CD4-positive, alpha-beta T cell (primary cell): ENCODE measurements around the gene POU2F1. TPM values are rescaled to one million over a fixed set of nuclear protein-coding genes. Genes with fewer than 3 reads are reported as not detected.

ENCODE experiments used
- ATAC-seq: fragments of 200-7000 bp; cut with Tn5 transposase; one replicate; pipeline ENCODE4 v1.10.0; 2022; ENCODE audit warnings: mild to moderate bottlenecking; ENCODE audit not compliant: poor library complexity
- CTCF ChIA-PET: fragments of 350-600 bp; sonication (Branson Sonifier 250); formaldehyde crosslinking; loops from one replicate; lab custom pipeline; 2021; ENCODE audit warnings: antibody characterized with exemption, inconsistent platforms; lab: Charles Lee
- POLR2A ChIA-PET: fragments of 350-600 bp; sonication (Branson Sonifier 250); formaldehyde crosslinking; loops from one replicate; lab custom pipeline; 2021; ENCODE audit warnings: antibody characterized with exemption, inconsistent platforms; lab: Charles Lee
- DNase-seq, 14 experiments: peaks; one replicate each; pipeline ENCODE4 v3.0.0-alpha.2; 2013 to 2020; ENCODE audit warnings: mixed read lengths in 2 of 14
- H3K27ac ChIP-seq, 2 donors: one replicate each; pipeline versions ENCODE4 v1.5.1 to v1.7.0; 2013; ENCODE audit warnings: low read length in 2 of 2, low read depth in 1 of 2, mild to moderate bottlenecking in 1 of 2
- H3K27me3 ChIP-seq, 2 experiments: 1 replicate in 1 of 2; 2 replicates in 1 of 2; pipeline versions ENCODE4 v1.6.1 to v1.7.0; 2013; ENCODE audit warnings: low read length in 2 of 2, control low read depth in 1 of 2, mild to moderate bottlenecking in 1 of 2, moderate library complexity in 1 of 2; ENCODE audit not compliant: insufficient read depth in 2 of 2, control insufficient read depth in 1 of 2
- H3K36me3 ChIP-seq: one replicate; pipeline ENCODE4 v1.6.1; 2013; ENCODE audit warnings: low read length, control low read depth; ENCODE audit not compliant: insufficient read depth
- H3K4me1 ChIP-seq: one replicate; pipeline ENCODE4 v1.6.1; 2013; ENCODE audit warnings: low read length, control low read depth; ENCODE audit not compliant: insufficient read depth
- H3K4me3 ChIP-seq: one replicate; pipeline ENCODE4 v1.5.1; 2013; ENCODE audit warnings: mild to moderate bottlenecking, low read length, moderate library complexity
- H3K9me3 ChIP-seq, 2 experiments: 1 replicate in 1 of 2; 2 replicates in 1 of 2; pipeline versions ENCODE4 v1.6.1 to v1.7.0; 2013; ENCODE audit warnings: low read length in 2 of 2, mild to moderate bottlenecking in 2 of 2, control low read depth in 1 of 2, moderate library complexity in 1 of 2; ENCODE audit not compliant: control insufficient read depth in 1 of 2, insufficient read depth in 1 of 2
- H3K27ac Mint-ChIP-seq: one replicate; pipeline ENCODE4 v1.8.0; 2020; ENCODE audit warnings: mixed read lengths
- H3K27me3 Mint-ChIP-seq: one replicate; pipeline ENCODE4 v1.8.0; 2021; ENCODE audit warnings: mixed read lengths
- H3K36me3 Mint-ChIP-seq: one replicate; pipeline ENCODE4 v1.8.0; 2021; ENCODE audit warnings: low read depth, mixed read lengths
- H3K4me1 Mint-ChIP-seq: one replicate; pipeline ENCODE4 v1.8.0; 2021; ENCODE audit warnings: low read depth, mixed read lengths
- H3K4me3 Mint-ChIP-seq: one replicate; pipeline ENCODE4 v1.8.0; 2020; ENCODE audit warnings: mild to moderate bottlenecking, mixed read lengths
- H3K9me3 Mint-ChIP-seq: one replicate; pipeline ENCODE4 v1.8.0; 2020; ENCODE audit warnings: mixed read lengths
- intact Hi-C, 2 experiments: fragments of 100-400 bp; cut with DNase I in 1 of 2; cut with micrococcal nuclease in 1 of 2; formaldehyde crosslinking; loops; one replicate each; pipeline versions ENCODE4 v1.15.1 to v1.9.0; 2023 to 2025; cut with DNase I, micrococcal nuclease
- polyA plus RNA-seq, 2 donors: library from polyadenylated mRNA; unstranded; fragments of 120-200 nt; gene quantifications; one replicate each; pipeline ENCODE4 v1.2.1, GENCODE V29; 2013
- total RNA-seq, 174 experiments: library from RNA in 2 of 174; stranded (reverse) in 2 of 174; gene quantifications; one replicate each; pipeline ENCODE4 v1.2.3 and lab custom pipeline; 2021 to 2026
- TF ChIP-seq, protein P1 (sequence below): fragments of 200-600 bp; IDR thresholded peaks from one replicate; pipeline ENCODE4 v1.8.0; 2022; ENCODE audit warnings: antibody characterized with exemption, mild to moderate bottlenecking

Gene POU2F1
- total RNA-seq (10 to 100 TPM; 27.0 to 28.6 TPM), total RNA-seq (lab: John Stamatoyannopoulos, UW) (12.5 to 90.4 (median 38.7) reads per million in 172 experiments)
- 6.1 TPM for polyA plus RNA-seq (2013, experiment 1 of 2)
- polyA plus RNA-seq (2013, experiment 2 of 2) = 6.5 TPM

DNA sequence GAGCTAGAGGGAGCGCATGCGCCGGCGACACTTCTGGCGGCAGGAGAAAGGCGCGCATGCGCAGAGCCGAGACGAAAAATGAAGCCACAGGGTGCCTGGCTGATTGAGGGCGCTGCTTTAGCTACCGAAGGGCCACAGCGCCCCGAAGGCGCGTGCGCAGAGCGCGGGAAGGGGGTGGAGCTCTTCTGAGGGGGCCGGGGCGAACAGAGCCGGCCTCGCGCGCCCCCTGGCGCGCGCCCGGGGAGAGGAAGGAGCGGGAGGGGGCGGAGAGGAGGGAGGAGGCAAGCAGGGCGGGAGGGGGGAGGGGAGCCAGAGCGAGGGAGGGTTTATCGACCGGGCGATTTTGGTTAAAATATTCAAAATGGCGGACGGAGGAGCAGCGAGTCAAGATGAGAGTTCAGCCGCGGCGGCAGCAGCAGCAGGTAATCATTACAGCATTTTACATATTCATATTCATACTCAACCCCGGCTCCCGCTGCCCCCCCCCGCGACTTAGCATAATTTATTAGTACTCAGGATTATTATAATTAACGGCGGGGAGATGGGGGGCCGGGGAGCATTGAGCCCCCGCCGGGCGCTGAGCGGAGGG lies at the start of gene POU2F1:
Gene POU2F1 (plus strand): TSS at position 350 of the 589 bp plus-strand sequence. CDS start 12 bp downstream, at position 362.
- TF ChIP-seq, protein P1, sequence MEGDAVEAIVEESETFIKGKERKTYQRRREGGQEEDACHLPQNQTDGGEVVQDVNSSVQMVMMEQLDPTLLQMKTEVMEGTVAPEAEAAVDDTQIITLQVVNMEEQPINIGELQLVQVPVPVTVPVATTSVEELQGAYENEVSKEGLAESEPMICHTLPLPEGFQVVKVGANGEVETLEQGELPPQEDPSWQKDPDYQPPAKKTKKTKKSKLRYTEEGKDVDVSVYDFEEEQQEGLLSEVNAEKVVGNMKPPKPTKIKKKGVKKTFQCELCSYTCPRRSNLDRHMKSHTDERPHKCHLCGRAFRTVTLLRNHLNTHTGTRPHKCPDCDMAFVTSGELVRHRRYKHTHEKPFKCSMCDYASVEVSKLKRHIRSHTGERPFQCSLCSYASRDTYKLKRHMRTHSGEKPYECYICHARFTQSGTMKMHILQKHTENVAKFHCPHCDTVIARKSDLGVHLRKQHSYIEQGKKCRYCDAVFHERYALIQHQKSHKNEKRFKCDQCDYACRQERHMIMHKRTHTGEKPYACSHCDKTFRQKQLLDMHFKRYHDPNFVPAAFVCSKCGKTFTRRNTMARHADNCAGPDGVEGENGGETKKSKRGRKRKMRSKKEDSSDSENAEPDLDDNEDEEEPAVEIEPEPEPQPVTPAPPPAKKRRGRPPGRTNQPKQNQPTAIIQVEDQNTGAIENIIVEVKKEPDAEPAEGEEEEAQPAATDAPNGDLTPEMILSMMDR = peak; percentile 53
- intact Hi-C loops = loop anchor here (2.0 to 10.0 kb wide), 7 partner anchors 126 to 717 kb away; partner anchors contain the start of genes DCAF6 (in 2 of the 2), MPC2 (in 2 of the 2), CREG1 (in 1 of the 2) and GPA33 (in 1 of the 2)
- Histone ChIP-seq H3K36me3 (no peaks in the 10 kb centered on the region), H3K4me1 (peaks cover 16% of the 10 kb centered on the region), H3K9me3 (peaks cover 0 to 3% of the 10 kb centered on the region in 2 experiments), H3K4me3 (peak within 1 kb of the TSS; percentile 94), H3K27ac (peak within 1 kb of the TSS; percentile 87 to 98), H3K27me3 (no peaks in the 10 kb centered on the region)
- ATAC-seq = peak; percentile 80
- H3K9me3 Mint-ChIP-seq = no peaks in the 10 kb centered on the region
- H3K27ac Mint-ChIP-seq = peak within 1 kb of the TSS; percentile 94
- no peaks in the 10 kb centered on the region for H3K27me3 Mint-ChIP-seq
- H3K4me1 Mint-ChIP-seq = peaks cover 40% of the 10 kb centered on the region
- ChIA-PET POLR2A (interaction anchor here (0.7 to 5.0 kb wide), 42 partner anchors 10 to 715 kb away, joined by 3 to 90 read pairs (median 4); partner anchors contain the start of genes CD247, CREG1, GPA33 and POGK), CTCF (interaction anchor here (0.6 to 2.6 kb wide), 28 partner anchors 9 to 716 kb away, joined by 3 to 20 read pairs (median 4); partner anchors contain the start of genes CD247, DCAF6 and MPC2)
- DNase-seq = peak; percentile 98 to 100 (median 99)
- H3K36me3 Mint-ChIP-seq = peaks cover 20% of the 10 kb centered on the region
- peak within 1 kb of the TSS; percentile 99 for H3K4me3 Mint-ChIP-seq

DNA sequence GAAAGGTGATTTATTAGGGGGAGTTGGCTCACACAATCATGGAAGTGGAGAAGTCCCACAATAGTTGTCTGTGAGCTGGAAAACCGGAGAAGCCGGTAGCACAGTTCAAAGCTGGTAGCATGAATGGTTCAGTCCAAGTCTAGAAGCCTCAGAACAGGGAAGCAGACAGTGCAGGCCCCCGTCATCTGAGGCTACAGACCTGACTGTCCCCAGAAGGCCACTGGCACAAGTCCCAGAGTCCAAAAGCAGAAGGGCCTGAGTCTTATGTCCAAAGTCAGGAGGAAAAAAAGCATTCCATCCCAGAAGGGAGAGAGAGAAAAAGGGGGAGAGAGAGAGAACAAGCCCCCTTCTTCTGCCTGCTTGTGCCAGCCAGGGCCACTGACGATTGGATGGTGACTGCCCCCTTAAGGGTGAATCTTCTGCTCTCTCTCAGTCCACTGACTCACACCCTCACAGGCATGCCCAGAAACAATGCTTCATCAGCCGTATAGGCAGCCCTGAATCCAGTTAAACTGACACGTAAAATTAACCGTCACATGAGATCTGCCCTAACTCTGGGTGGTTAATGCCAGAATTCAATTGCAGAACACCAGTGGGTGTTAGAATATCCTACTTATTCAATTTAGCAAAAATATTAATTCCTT lies 49.3 kb upstream of the POU2F1 start:
- Mint-ChIP-seq H3K27me3 (peaks cover 38% of the 10 kb centered on the region), H3K36me3 (no peaks in the 10 kb centered on the region), H3K4me3 (no peak overlapping the region), H3K9me3 (peaks cover 5% of the 10 kb centered on the region), H3K4me1 (no peaks in the 10 kb centered on the region), H3K27ac (no peak overlapping the region)
- Histone ChIP-seq H3K27ac (no peak overlapping the region), H3K4me3 (no peak overlapping the region), H3K4me1 (no peaks in the 10 kb centered on the region), H3K36me3 (no peaks in the 10 kb centered on the region), H3K9me3 (no peaks in the 10 kb centered on the region), H3K27me3 (peaks cover 3 to 7% of the 10 kb centered on the region in 2 experiments)
- CTCF ChIA-PET = no interaction called here
- intact Hi-C loops = no loop called here
- DNase-seq = no peak
- TF ChIP-seq, protein P1 = no peak
- POLR2A ChIA-PET = no interaction called here
- no peak for ATAC-seq

- ChIA-PET CTCF (no interaction called here), POLR2A (no interaction called here)
- ATAC-seq (no peak), DNase-seq (no peak)
- H3K36me3 ChIP-seq = no peaks in the 10 kb centered on the region
- no peaks in the 10 kb centered on the region for H3K9me3 Mint-ChIP-seq
- no peak overlapping the region for H3K27ac Mint-ChIP-seq
- peaks cover 3 to 5% of the 10 kb centered on the region in 2 experiments for H3K27me3 ChIP-seq
- no peak overlapping the region for H3K4me3 Mint-ChIP-seq
- no peaks in the 10 kb centered on the region for H3K36me3 Mint-ChIP-seq
- intact Hi-C loops = no loop called here
- TF ChIP-seq, protein P1 = no peak
- no peaks in the 10 kb centered on the region for H3K4me1 ChIP-seq
- no peaks in the 10 kb centered on the region for H3K4me1 Mint-ChIP-seq
- peaks cover 24% of the 10 kb centered on the region for H3K27me3 Mint-ChIP-seq
- no peaks in the 10 kb centered on the region for H3K9me3 ChIP-seq
- H3K27ac ChIP-seq = no peak overlapping the region
- no peak overlapping the region for H3K4me3 ChIP-seq
These were observed 47.0 kb upstream of the POU2F1 start for GRCh38 chr1:167173516-167174184.
